Ovary (tissue), 9 donors: Measurements from ENCODE around the gene CD209. TPM values are rescaled to one million over a fixed set of nuclear protein-coding genes. Genes with fewer than 3 reads are reported as not detected.
"Not testable (repeated sequence)": the region's sequence is repeated elsewhere in the genome, so short reads cannot be mapped to it uniquely, and the experiment has no call there.

Experiments
- DNase-seq, 5 donors: peaks; one replicate each; pipeline ENCODE4 v3.0.0-alpha.2; 2019 to 2020
- H3K27ac ChIP-seq, 2 donors: fragments of 200-600 bp; one replicate each; pipeline versions ENCODE4 v1.5.1 to v1.8.0; 2019 to 2022
- H3K27me3 ChIP-seq: fragments of 200-600 bp; one replicate; pipeline ENCODE4 v1.8.0; 2022
- H3K36me3 ChIP-seq: fragments of 200-600 bp; sonication (generic); one replicate; pipeline ENCODE4 v1.5.1; 2019
- H3K4me1 ChIP-seq: one replicate; pipeline ENCODE4 v1.8.1; 2013; ENCODE audit warnings: mild to moderate bottlenecking, moderate library complexity; ENCODE audit not compliant: insufficient read depth
- H3K4me3 ChIP-seq: fragments of 200-600 bp; sonication (generic); one replicate; pipeline ENCODE4 v1.5.1; 2017
- H3K9me3 ChIP-seq, 2 donors: fragments of 200-600 bp in 1 of 2; sonication (generic) in 1 of 2; one replicate each; pipeline versions ENCODE4 v1.5.1 to v1.8.1; 2013 to 2019; ENCODE audit warnings: mild to moderate bottlenecking in 1 of 2, moderate library complexity in 1 of 2
- CTCF ChIP-seq, 3 donors: fragments of 450-650 bp in 2 of 3; fragments of 200-600 bp in 1 of 3; IDR thresholded peaks; one replicate each; pipeline versions ENCODE4 v1.5.1 to v1.8.0; 2016 to 2022; ENCODE audit warnings: antibody characterized with exemption in 3 of 3, mild to moderate bottlenecking in 1 of 3
- EP300 ChIP-seq: sonication (generic); formaldehyde crosslinking; IDR thresholded peaks from one replicate; pipeline ENCODE4 v1.6.1; 2017; ENCODE audit warnings: antibody characterized with exemption
- POLR2A ChIP-seq: fragments of 450-650 bp; IDR thresholded peaks from one replicate; pipeline ENCODE4 v1.6.1; 2017; ENCODE audit warnings: antibody characterized with exemption, mild to moderate bottlenecking, moderate library complexity
- WGBS, 3 donors: extraction: QIAGEN DNeasy Blood & Tissue Kit in 1 of 3; methylation state at CpG; one replicate each; pipeline versions ENCODE4 v1.1.5 to v1.1.7; 2013 to 2017; 5-methylcytosine and 5-hydroxymethylcytosine counted together
- intact Hi-C, 4 donors: fragments of 100-400 bp; cut with DNase I; formaldehyde crosslinking; loops; one replicate each; pipeline versions ENCODE4 v1.11.0 to v1.15.1; 2022 to 2023
- polyA plus RNA-seq, 2 donors: library from polyadenylated mRNA; stranded (reverse); fragments of 200-250 nt in 1 of 2; fragments of 350-450 nt in 1 of 2; fragmentation: Illumina TruSeq in 1 of 2; extraction: RNeasy Lipid Tissue Mini Kit (QIAGEN cat#74804) in 1 of 2; gene quantifications; one replicate each; pipeline ENCODE4 v1.2.3, GENCODE V29; 2013 to 2014
- total RNA-seq, 7 donors: library from RNA; depleted of rRNA in 2 of 7; stranded (reverse); fragments of >200 nt in 2 of 7; fragmentation: NEBNext Ultra II Directional in 3 of 7; extraction: Animal tissue kit (Norgen Biotek cat#: 25700) in 3 of 7; gene quantifications; one replicate each; pipeline versions ENCODE4 v1.1.0 to v1.2.4, GENCODE V29; 2016 to 2023
- donor health status: DM: no; HTN: no; CAD: no; lungs with moderate emphysema.
- donor health status: DM: no; HTN: no; CAD: no.
- donor health status: Bipolar disorder and iron deficiency.
- donor health status: DM: yes; HTN: yes; CAD: no.
- donor health status: DM: no; HTN: no; CAD: no.
- donor health status: DM: yes; HTN: yes; CAD: no.

Gene CD209
- total and polyA plus RNA-seq, 9 donors = 0.48 to 26.1 (median 1.7) TPM

- Histone ChIP-seq H3K9me3 (no peaks in the 10 kb centered on the region), H3K27me3 (no peaks in the 10 kb centered on the region), H3K27ac (no peak overlapping the region), H3K4me1 (no peaks in the 10 kb centered on the region), H3K4me3 (no peak overlapping the region), H3K36me3 (no peaks in the 10 kb centered on the region)
- WGBS, 3 donors = 56 to 78% (median 70%) methylated on average over 2 of the region's 2 CpGs
- intact Hi-C loops = loop anchor here in 1 of 4 donors (1.0 kb wide), 1 partner anchor 14 kb away; no protein-coding TSS in a partner anchor
- DNase-seq = no peak
- TF ChIP-seq POLR2A (no peak), EP300 (no peak)
Observed at GRCh38 chr19:7748171-7748570, 837 bp upstream of the CD209 start.

DNA sequence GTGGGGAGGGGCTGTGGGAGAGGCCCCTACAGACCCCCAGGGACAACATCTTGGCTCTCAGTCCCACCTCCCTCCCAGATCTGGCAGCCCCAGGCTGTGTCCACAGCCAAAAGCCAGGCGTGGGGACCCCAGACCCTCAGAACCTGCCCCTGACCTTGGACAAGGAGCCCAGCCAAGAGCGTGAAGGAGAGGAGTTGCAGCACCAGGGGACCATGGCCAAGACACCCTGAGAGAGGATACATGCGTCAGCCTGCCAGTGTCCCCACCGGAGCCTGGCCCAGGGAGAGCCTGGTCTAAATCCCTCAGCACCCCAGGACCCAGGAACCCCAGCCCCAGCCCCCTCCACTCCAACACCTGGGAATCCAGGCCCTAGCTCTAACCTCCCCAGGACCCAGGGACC is 1.0 kb downstream of the CD209 start:
- H3K27ac ChIP-seq, H3K36me3 ChIP-seq, H3K9me3 ChIP-seq, H3K4me1 ChIP-seq, H3K27me3 ChIP-seq, H3K4me3 ChIP-seq, intact Hi-C loops: not testable (repeated sequence)
- peak in 1 of 5 donors; percentile 30 for DNase-seq
- WGBS, 3 donors = 17 to 50% (median 26%) methylated on average over 4 of the region's 4 CpGs

DNA sequence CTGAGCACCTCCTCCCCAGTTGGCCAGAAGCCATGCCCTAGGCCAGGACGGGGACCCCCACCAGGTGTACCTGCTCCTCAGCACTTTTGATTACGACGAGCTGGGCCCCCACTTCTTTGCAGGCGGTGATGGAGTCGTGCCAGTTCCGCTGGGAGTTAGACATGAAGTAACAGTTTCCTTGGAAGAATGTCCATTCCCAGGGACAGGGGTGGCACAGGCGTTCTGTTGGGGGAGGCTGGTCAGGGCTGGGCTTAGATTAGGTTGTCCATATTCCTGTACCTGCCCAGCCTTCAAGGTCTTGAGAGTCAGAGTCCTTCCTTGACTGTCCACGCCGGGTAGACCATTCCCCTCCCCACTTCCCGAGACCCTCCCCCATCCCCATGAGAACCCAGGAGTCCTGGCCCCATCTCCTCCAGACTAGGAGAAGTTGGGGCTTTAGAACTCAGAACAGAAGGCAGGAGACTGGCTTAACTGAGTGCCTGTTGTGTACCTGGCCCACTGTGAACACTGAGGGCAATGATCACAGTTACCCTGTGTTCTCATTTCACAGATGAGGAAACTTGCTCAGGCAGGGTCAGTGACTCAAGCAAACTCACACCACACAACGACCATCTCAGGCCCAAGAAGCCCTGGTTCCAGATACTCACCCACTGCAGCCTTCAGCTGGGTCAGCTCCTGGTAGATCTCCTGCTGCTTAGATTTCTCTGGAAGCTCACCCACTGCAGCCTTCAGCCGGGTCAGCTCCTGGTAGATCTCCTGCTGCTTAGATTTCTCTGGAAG is 2.3 kb downstream of the CD209 start:
- Histone ChIP-seq H3K4me3 (no peak overlapping the region), H3K36me3 (no peaks in the 10 kb centered on the region), H3K27me3 (no peaks in the 10 kb centered on the region), H3K9me3 (no peaks in the 10 kb centered on the region), H3K27ac (no peak overlapping the region), H3K4me1 (no peaks in the 10 kb centered on the region)
- TF ChIP-seq EP300 (no peak), POLR2A (no peak), CTCF (IDR thresholded peaks at IDR 0.05) (no peak)
- intact Hi-C loops = no loop called here
- DNase-seq = peak in 1 of 5 donors; percentile 30
- 61 to 65% (median 61%) methylated on average over 12 of the region's 12 CpGs for WGBS, 3 donors

- DNase-seq = peak in 1 of 5 donors; percentile 5
- Histone ChIP-seq H3K9me3 (no peaks in the 10 kb centered on the region), H3K27me3 (no peaks in the 10 kb centered on the region), H3K27ac (no peak overlapping the region), H3K4me1 (no peaks in the 10 kb centered on the region), H3K36me3 (no peaks in the 10 kb centered on the region), H3K4me3 (no peak overlapping the region)
- 59 to 69% (median 65%) methylated on average over 5 of the region's 5 CpGs for WGBS, 3 donors
- intact Hi-C loops = no loop called here
- no peak for TF ChIP-seq CTCF (IDR thresholded peaks at IDR 0.05)
Observed at GRCh38 chr19:7744199-7744786, 3.0 kb downstream of the CD209 start.

GRCh38 chr19:7743425-7743841 is 3.9 kb downstream of the CD209 start:
- peak in 1 of 5 donors; percentile 31 for DNase-seq
- Histone ChIP-seq H3K4me3 (no peak overlapping the region), H3K4me1 (no peaks in the 10 kb centered on the region), H3K36me3 (no peaks in the 10 kb centered on the region), H3K9me3 (no peaks in the 10 kb centered on the region), H3K27ac (no peak overlapping the region), H3K27me3 (no peaks in the 10 kb centered on the region)
- TF ChIP-seq CTCF (IDR thresholded peaks at IDR 0.05) (no peak), POLR2A (no peak), EP300 (no peak)
- WGBS, 3 donors = 40 to 66% (median 53%) methylated on average over 2 of the region's 2 CpGs
- intact Hi-C loops = no loop called here
